GM12874 (cell line): Measurements from ENCODE around the gene CHRND.

ENCODE experiments used
- CTCF ChIP-seq: IDR thresholded peaks from 2 replicates; pipeline ENCODE4 v1.5.1; 2011; ENCODE audit warnings: low read depth, mild to moderate bottlenecking, control low read depth, low read length, moderate library complexity; ENCODE audit not compliant: insufficient read depth

CHRND gene

GRCh38 chr2:232495292-232495691 is 30.7 kb upstream of the CHRND start:
- TF ChIP-seq CTCF, result no peak

- TF ChIP-seq CTCF, result no peak
Measured at GRCh38 chr2:232496501-232497270, 29.3 kb upstream of the CHRND start.

- TF ChIP-seq CTCF, result no peak
Measured at GRCh38 chr2:232497348-232497747, 28.6 kb upstream of the CHRND start.

- TF ChIP-seq CTCF, result no peak
Measured at GRCh38 chr2:232498452-232498851, 27.5 kb upstream of the CHRND start.

GRCh38 chr2:232501331-232501771 is 24.6 kb upstream of the CHRND start:
- no peak for TF ChIP-seq CTCF

GRCh38 chr2:232501794-232502390 is 24.1 kb upstream of the CHRND start:
- no peak for TF ChIP-seq CTCF

GRCh38 chr2:232502511-232502910 is 23.4 kb upstream of the CHRND start:
- TF ChIP-seq CTCF, result no peak
